GM20431 (cell line): Measurements from ENCODE around the gene NDRG4.

Experiments used
- in situ Hi-C: fragments of 300-500 bp; cut with MseI, MboI; formaldehyde crosslinking; loops from one replicate; pipeline ENCODE4 v1.15.0; 2020; ENCODE audit warnings: low sequenced_read_pairs; ENCODE audit not compliant: unreplicated experiment

NDRG4 gene, protein sequence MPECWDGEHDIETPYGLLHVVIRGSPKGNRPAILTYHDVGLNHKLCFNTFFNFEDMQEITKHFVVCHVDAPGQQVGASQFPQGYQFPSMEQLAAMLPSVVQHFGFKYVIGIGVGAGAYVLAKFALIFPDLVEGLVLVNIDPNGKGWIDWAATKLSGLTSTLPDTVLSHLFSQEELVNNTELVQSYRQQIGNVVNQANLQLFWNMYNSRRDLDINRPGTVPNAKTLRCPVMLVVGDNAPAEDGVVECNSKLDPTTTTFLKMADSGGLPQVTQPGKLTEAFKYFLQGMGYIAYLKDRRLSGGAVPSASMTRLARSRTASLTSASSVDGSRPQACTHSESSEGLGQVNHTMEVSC

DNA sequence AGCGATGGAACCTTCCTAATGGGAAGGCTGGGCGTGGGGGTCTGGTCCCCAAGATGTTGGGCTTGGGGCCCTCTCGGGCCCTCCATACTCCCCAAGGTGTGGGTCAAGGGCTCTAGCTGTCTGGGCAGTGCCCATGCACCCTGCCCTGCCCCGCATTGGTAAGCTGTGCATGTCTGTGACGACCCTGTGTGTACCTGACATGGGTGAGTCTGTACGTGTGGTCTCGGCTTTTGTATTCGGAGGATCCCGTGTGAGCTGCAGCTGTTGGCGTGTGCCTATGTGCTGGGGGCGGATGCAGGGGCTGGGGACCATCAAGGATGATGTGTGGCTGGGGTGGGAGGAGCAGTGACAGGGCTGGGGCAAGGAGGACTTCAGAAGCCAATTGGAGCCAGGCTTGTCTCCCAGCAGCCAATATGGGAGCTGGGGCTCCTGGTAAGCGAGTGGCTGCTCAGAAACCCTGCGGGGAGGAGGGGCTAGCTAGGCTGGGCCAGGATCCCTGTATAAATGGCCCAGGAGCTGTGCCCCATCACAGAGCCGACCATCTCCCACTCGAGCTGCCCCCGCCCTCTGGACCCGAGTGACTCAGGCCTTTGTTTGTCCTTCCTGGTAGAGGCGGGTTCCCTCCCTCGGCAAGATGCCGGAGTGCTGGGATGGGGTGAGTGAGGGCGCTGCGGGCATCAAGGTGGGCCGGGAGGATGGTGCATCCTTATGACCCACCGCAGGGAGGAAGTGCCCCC is at the start of gene NDRG4:
TSS of gene NDRG4 (plus strand) at position 529 of the 737 bp plus-strand sequence. CDS start at position 635, 106 bp downstream.
- in situ Hi-C loops, result no loop called here

DNA sequence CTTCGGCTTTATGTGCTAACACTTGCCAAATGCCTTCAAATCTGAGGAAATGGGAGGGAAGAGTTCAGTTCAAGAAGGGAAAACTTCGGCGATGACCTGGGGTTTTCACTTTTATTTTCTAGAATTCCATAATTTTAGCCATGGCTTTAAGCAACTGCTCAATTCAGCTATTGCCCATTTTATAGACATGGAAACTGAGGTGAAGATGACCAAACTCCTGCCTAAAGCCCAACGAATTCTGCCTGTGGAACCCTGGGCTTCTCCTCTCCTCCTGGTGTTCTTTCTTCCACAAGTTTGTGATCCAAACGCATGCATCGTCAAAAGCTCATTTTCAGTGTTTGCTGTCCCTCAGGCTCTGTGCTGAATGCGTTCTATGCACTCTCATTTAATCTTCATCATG is 49.4 kb upstream of the NDRG4 start:
- in situ Hi-C loops, result no loop called here

DNA sequence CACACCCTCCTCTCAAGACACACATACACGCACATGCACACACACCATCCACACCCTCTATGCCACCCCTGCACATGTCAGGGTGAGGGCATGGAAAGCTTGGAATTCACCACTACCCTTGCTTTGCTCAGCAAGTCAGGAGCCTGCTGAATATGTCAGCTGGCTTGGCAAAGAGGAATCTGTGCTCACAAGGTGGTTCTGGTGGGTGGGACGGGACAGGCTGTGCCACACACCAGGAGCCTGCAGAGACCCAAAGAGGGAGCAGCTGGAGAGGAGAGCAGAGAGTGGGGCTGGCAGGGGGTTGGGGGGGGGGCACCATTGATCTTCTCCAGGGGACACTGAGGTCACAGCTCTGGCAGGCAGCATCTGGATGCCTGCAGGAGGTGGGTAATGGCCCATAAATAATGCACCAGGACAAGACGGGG is 48.7 kb upstream of the NDRG4 start:
- in situ Hi-C loops, result no loop called here

DNA sequence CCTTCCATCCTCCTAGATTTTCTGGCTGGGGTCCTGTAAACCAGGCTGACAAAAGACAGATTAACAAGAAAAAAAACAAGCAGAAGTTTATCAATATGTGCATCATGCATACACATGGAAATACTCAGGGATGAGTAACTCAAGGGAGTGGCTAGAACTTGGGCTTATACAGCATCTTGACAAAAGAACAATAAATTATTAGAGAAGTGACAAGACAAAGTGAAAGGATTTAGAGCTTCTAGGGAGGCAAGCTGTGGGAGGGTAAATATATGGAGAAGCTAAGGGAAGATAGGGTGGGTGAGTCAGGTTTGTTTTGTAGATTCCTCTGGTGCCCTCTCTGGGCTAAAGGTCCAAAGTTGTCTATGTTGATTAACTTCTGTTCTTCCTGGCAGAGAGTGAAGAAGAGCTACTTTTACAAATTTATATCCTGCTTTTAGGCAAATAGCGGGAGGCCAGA is 48.0 kb upstream of the NDRG4 start:
- in situ Hi-C loops, result no loop called here

DNA sequence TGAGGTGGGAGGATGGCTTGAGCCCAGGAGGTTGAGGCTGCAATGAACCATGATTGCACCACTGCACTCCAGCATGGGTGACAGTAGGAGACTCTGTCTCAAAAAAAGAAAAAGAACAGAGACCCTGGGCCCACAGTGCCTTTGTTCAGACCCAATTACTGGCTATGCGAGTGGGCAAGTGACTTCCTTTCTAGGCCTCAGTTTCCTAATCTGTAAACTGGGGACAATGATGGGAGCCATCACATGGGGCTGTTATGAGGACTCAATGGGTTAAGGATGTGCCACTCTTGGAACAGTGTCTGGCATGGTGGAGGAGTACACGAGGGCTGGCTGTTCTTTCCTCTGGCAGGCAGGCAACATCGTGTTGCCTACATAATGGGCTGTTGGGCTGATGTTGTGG is 47.3 kb upstream of the NDRG4 start:
- in situ Hi-C loops, result no loop called here

DNA sequence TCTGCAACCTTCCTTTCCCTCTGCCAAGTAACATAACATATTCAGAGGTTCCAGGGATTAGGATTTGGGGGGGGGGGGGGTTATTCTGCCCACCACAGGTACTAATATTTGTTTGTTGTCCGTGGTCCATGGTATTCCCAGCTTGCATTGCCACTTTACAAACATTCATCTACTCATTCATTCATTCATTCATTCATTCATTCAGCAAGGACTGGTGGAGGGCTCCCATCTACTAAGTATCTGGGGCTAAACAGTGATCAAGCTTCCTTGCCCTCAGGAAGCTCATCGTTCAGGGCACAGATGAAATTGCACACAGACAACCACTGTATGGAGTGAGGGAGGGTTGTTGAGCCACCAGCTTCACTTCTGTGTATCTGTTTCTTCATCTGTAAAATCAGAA is 45.8 kb upstream of the NDRG4 start:
- in situ Hi-C loops, result no loop called here

DNA sequence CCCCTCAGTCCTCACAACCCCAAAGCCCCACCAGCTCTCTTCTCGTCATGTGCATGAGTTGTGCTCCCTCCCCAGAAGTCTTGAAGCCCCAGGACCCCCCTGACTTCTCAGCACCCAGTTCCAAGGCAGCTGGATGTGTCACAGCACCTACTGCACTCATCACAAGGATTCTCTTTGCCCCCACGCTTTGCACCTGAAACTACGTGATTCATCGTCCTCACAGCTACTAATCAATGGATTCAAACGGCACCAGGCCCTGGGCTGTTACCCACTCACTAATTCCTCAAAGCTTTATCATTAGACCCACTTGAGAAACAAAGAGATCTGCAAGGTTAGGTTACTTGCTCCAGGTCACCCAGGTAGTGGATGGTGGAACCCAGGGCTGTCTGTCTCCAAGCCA is 45.1 kb upstream of the NDRG4 start:
- in situ Hi-C loops, result no loop called here

DNA sequence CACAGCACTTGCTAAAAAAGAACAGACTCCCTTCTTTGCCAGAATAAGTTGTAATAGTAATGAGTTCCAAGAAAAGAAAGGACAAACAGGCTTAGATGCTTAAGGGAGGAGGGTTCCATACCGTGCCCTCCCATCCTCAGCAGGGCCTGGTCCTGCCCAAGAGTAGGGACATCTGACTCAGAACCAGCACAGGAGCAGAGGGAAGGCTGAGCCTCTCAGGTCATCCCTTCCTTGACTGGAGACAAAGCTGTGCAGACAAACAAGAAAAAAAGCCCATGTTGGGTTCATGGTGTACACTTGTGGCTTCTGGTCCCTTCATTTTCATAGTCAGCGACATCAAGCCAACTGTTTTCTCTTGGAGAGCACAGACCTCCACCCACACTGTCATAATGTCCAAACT is 44.2 kb upstream of the NDRG4 start:
- in situ Hi-C loops, result no loop called here

DNA sequence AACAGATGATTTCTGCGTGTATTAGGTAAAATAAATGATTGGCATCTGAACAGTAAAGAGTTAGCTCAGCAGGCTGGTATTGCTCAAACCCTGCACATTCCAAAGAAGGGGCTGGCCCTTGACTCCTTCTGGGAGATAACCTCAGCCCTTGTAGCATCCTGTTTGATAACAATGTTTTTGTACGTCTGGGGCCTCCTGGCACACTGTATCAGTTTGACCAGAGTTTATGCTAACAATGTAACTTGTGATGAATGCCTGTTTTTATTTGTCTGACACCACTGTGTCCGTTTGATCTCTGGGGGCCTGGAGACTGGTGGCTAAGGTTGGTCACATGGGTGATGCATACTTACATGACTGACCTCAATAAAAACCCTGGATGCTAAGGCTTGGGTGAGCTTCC is 43.8 kb upstream of the NDRG4 start:
- in situ Hi-C loops, result no loop called here

DNA sequence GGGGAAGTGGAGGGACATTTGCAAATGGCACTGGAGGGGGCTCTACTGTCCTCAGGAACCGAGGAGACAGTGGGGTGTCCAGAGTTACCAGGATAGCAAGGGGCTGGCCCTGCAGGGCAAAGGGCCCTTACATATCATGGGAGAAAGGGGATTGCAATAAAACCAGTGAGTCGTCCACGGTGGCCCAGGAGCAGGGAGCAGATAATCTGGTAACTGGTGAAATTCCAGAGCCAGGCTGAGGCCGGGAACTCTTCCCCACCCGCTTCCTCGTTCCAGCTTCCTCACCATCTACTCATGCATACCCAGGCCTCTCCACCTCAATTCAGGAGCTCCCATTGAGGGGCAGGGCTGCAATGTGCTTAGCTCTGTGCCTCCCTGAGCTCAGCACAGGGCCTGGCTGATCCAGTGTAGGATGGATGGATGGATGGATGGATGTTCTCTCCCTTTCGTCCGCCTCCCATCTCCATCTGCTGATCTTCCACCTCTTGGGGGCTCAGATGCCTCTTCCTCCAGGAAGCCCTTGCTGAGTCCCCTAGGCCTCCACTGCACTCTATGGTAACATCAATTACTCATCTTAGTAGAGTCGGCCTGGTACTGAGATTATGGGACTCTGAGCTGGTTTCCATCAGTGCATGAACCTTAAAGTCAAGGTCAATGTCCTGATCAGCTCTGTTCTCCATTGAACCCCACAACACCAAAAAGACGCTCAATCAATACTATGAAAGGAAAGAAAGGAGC is 41.2 kb upstream of the NDRG4 start:
- in situ Hi-C loops, result no loop called here

DNA sequence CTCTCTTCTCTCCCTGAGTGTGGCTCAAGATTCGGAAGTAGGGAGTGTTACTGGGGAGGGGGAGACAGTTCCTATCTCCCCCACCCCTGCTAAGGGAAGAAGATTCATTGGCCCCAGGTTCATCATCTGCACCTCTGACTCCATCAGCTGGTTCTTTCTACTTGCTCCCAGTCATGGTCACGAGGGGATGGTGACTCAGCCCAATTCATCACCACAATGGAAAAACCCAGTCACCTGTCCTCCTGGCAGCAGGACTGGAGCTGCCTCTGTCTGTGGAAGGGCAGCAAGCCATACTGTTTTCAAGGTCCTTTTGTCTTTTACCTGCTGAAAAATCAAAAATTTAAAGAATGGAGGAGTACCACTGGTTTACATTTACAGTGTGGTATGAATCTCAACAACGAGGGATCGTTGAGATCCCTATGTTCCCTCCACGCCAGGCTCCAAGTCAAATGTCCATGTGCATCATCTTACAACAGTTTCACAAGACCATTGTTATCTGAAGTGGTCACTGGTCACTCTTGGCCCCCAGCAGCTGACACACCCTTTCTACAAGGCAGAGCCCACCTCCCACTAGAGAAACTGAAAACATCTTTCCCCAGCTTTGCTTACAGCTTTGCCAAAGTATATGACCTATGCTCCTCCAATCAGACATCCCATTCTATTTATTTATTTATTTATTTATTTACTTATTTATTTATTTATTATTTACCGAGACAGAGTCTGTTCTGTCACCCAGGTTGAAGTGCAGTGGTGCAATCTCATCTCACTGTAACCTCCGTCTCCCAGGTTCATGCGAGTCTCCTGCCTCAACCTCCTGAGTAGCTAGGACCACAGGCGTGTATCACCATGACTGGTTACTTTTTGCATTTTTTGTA is 40.4 kb upstream of the NDRG4 start:
- in situ Hi-C loops, result no loop called here

DNA sequence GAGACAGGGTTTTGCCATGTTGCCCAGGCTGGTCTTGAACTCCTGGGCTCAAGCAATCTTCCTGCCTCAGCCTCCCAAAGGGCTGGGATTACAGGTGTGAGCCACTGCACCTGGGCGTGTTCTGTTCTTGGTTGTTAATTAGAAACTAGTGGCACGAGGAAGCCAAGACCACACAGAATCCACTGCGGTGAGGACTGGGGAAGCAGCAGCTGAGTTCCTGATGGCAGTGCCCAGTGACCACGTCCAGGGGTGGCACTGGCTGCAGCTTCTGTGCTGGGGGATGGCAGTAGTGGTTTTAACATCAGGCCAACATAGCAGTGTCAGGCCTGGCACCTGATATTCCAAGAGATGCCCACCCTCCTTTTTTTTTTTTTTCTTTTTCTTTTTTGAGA is 39.7 kb upstream of the NDRG4 start:
- in situ Hi-C loops, result no loop called here

DNA sequence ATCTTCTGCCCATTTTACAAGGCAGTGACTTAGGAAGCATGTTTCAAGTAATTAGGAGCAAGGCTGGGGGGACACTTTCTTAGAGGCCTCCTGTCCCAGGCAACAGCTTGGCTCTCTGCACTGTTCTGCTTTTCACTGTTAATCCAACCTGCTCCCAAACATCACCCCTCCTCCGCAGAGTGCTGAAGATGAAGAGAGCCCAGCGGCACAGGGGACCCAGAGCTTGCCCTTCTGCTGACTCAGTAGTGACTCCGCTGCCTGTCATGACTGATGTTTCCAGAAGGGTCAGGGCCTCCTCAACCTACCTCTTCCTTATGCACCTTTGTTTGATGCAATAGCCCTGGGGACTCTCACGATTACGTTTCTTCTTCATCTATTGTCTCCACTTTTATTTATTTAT is 38.9 kb upstream of the NDRG4 start:
- in situ Hi-C loops, result no loop called here

DNA sequence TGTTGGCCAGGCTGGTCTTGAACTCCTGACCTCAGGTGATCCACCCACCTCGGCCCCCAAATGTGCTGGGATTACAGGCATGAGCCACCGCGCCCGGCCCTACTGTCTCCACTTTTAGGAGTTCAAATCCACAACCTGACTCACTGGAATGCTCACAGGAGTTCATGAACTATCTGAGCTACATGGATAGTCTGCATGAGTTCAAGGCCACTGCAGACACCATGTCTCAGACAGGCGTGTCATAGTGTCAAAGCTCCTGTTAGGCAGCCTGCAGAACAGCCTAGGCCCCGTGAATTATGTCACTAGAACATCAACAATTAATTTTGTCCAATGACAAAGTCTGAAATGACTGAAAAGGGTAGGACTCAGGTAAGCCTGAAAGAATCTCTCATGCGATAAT is 38.3 kb upstream of the NDRG4 start:
- in situ Hi-C loops, result no loop called here

DNA sequence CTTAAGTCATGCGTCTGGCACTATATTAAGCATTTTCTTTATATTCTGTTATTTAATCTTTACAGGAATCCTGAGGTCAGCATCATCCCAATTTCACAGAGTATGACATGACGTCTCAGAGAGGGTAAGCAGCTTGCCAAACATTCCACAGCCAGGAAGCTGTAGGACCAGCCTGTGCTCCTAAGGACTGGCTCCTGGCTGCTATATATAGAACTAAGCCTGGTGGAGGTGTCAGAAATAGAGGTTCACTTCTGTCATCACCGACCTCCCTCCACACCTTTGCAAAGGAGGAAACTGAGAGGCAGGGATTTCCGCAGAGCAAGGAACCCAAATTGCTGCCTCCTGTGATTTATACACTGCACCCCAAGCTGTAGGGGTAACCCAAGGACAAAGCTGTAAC is 37.9 kb upstream of the NDRG4 start:
- in situ Hi-C loops, result no loop called here

DNA sequence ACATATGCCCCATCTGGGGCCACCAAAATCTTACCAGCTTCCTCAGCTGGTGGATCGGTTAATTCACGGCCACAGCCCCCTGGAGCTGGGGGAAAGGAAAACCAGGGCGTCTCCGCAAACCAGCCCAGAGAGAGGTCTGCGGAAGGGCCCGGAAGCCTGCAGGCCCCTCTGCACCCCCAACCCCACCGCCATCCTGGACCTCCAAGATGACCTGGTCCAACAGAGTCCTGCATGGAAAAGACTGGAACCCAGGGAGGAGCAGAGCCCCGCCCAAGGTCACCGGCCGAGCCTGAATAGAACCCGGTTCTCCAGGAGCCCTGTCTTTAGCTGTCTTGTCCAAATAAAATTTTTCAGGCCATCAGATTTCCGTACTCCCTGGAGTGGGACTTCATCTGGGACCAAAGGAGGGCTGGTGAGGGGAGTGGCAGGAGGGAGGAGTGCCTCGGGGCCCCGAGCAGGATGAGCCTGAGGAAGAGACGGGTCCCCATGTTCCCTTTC is 37.4 kb upstream of the NDRG4 start:
- in situ Hi-C loops, result no loop called here

DNA sequence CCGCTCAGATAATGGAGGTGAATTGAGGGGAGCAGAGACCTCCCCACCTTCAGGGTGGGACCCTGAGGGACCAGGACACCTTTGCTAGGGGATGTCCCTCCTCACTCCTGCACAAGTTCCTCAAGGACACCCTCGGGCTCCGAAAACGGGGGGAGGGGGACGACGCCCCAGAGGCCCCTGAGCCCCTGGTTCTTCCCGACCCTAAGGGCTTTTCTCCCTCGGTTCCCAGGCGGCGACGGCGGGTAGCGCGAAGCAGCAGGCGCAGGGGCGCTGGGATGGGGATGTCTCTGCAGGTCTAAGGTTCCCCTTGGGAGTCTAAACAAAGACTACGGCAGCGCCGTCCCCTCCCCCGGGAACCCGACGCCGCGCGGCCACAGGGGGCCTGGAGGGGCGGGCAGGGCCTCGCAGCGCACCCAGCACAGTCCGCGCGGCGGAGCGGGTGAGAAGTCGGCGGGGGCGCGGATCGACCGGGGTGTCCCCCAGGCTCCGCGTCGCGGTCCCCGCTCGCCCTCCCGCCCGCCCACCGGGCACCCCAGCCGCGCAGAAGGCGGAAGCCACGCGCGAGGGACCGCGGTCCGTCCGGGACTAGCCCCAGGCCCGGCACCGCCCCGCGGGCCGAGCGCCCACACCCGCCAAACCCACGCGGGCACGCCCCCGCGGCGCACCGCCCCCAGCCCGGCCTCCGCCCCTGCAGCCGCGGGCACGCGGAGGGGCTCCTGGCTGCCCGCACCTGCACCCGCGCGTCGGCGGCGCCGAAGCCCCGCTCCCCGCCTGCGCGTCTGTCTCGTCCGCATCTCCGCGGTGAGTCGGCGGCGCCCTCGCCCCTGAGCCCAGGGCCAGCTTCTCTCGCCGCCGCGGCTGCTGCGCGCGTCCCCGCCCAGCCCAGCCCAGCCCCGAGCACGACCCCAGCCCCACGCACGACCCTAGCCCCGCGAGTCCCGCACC is 36.7 kb upstream of the NDRG4 start:
- in situ Hi-C loops, result no loop called here

DNA sequence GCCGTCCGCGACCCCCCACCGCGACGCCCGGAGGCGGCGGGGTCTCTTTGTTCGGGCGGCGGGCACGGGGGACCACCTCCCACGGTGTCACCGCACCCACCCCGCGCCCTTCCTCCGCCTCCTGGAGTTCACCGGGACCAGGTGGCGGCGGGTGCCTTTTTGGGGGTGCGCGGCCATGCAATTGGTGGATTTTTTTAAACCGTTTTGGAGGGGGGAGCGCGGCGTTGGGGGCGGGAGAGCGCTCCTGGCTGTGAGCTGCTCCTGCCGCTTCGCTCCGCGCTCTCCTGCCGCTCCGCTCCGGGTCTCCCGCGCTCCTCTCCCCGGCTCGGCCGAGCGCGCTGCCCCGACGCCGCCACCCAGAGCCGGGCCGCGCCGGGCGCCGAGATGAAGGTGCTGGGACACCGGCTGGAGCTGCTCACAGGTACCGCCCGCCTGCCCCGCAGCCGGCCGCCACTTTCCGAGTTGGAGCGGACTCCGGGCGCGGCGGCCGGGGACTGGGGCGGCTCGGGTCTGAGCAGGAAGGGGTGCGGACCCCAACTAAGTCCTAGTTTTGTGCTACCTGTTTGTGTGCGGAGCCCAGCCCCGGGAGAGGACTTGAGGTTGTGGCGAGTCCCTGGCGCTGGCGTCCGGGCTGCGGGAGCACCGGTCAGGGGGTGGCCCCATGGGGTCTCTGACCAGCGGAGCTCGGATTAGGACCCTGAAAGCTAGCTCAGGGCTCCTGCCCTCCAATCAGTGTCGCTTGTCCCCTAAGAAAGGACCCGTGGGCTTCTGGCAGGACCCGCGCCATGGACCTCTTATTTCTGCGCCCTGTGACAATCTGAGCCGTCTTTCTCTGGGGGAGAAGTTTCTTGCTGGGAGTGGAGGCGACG is 35.7 kb upstream of the NDRG4 start:
- in situ Hi-C loops, result no loop called here
